Heart left ventricle (tissue), 13 donors: Measurements from ENCODE around the gene MS4A4E.

Experiments
- CTCF ChIP-seq, 12 donors: fragments of 200-600 bp; sonication (generic) in 4 of 12; IDR thresholded peaks; one replicate each; pipeline versions ENCODE4 v1.5.0 to v1.8.0; 2018 to 2022; ENCODE audit warnings: antibody characterized with exemption in 12 of 12, mild to moderate bottlenecking in 5 of 12
- POLR2A ChIP-seq, 2 donors: fragments of 450-650 bp; IDR thresholded peaks; one replicate each; pipeline ENCODE4 v1.6.1; 2017; ENCODE audit warnings: antibody characterized with exemption in 2 of 2, mild to moderate bottlenecking in 2 of 2, moderate library complexity in 2 of 2
- donor health status: ischemic (EF 13 %, LVEDD 7.1; RV severe dilation, severe dysfunction).
- donor health status: DM: no; HTN: yes; CAD: no.
- donor health status: DM: no; HTN: no; CAD: no.
- donor health status: ischemic (EF 25% LVEDD 6.9; RV normal size, moderate dysfunction).
- donor health status: ischemic (EF 25% LVEDD 5.7; RV mildly dilated, moderate dysfunction).
- donor health status: ischemic (EF 35%, LVEDD 5.7; RV mildly dilated, moderate dysfunction).
- donor health status: nonischemic (EF 11% LVEDD 7.7; RV severe dilation, severe dysfunction).
- donor health status: DM: yes; HTN: yes; CAD: no.
- donor health status: PGD.
- donor health status: ischemic (EF 29% LVEDD 5.4; RV normal size, mild dysfunction).
- donor health status: nonischemic (EF 23%, LVEDD 6.1; RV moderate dilation, normal function).

- no peak for TF ChIP-seq CTCF (IDR thresholded peaks at IDR 0.05)
- no peak for TF ChIP-seq POLR2A (IDR thresholded peaks at IDR 0.05)
Measured at GRCh38 chr11:60230681-60231080, 12.3 kb downstream of the MS4A4E start.
